HepG2 (cell line): ENCODE results near the gene PIGW. TPM values are rescaled to one million over a fixed set of nuclear protein-coding genes. Genes with fewer than 3 reads are reported as not detected.

Experiments
- AKNA ChIP-seq: sonication (generic); formaldehyde crosslinking; IDR thresholded peaks from 2 replicates; pipeline ENCODE4 v1.4.0; 2020; ENCODE audit warnings: missing genetic modification reagents, borderline replicate concordance
- ARNTL ChIP-seq: sonication (generic); formaldehyde crosslinking; IDR thresholded peaks from 2 replicates; pipeline ENCODE4 v1.4.0; 2020; ENCODE audit warnings: mild to moderate bottlenecking, missing genetic modification reagents
- HCFC1 ChIP-seq: fragments of 150-350 bp; IDR thresholded peaks from 2 replicates; pipeline ENCODE4 v1.6.1; 2014; ENCODE audit warnings: low read depth, low read length
- IRX3 ChIP-seq: sonication (generic); formaldehyde crosslinking; IDR thresholded peaks from 2 replicates; pipeline ENCODE4 v1.8.1; 2023; ENCODE audit warnings: mild to moderate bottlenecking, low read depth, missing genetic modification reagents, borderline replicate concordance
- MTA1 ChIP-seq: sonication (generic); formaldehyde crosslinking; IDR thresholded peaks from 2 replicates; pipeline ENCODE4 v1.4.0; 2020; ENCODE audit warnings: missing genetic modification reagents, mild to moderate bottlenecking, borderline replicate concordance
- PLRG1 ChIP-seq: fragments of 450-650 bp; conservative IDR thresholded peaks from 2 replicates; pipeline ENCODE4 v1.6.1; 2016
- POLR2AphosphoS5 ChIP-seq: IDR thresholded peaks from 2 replicates; pipeline ENCODE4 v1.6.1; 2012; ENCODE audit warnings: low read depth, low read length
- RFX1 ChIP-seq: fragments of 450-650 bp; IDR thresholded peaks from 2 replicates; pipeline ENCODE4 v1.6.1; 2017
- SMAD9 ChIP-seq: sonication (generic); formaldehyde crosslinking; IDR thresholded peaks from 2 replicates; pipeline ENCODE4 v1.5.1; 2020; ENCODE audit warnings: mild to moderate bottlenecking, missing genetic modification reagents
- SNAI1 ChIP-seq: sonication (generic); formaldehyde crosslinking; IDR thresholded peaks from 2 replicates; pipeline ENCODE4 v1.5.0; 2020; ENCODE audit warnings: mild to moderate bottlenecking, missing genetic modification reagents, borderline replicate concordance
- SPEN ChIP-seq: sonication (generic); formaldehyde crosslinking; IDR thresholded peaks from 2 replicates; pipeline ENCODE4 v1.5.1; 2020; ENCODE audit warnings: low read depth, mild to moderate bottlenecking, missing genetic modification reagents
- TBL1XR1 ChIP-seq: fragments of 150-350 bp; IDR thresholded peaks from 2 replicates; pipeline ENCODE4 v1.6.1; 2014; ENCODE audit warnings: borderline replicate concordance, low read length; ENCODE audit not compliant: partially characterized antibody
- TERF1 ChIP-seq: sonication (generic); formaldehyde crosslinking; IDR thresholded peaks from 2 replicates; pipeline ENCODE4 v1.8.0; 2022; ENCODE audit warnings: mild to moderate bottlenecking, missing genetic modification reagents, moderate library complexity
- ZNF281 ChIP-seq: sonication (generic); formaldehyde crosslinking; IDR thresholded peaks from 2 replicates; pipeline ENCODE4 v1.4.0; 2020; ENCODE audit warnings: missing genetic modification reagents, borderline replicate concordance
- ZNF652 ChIP-seq: IDR thresholded peaks from 2 replicates; pipeline ENCODE4 v1.6.1; 2016; ENCODE audit warnings: low read depth, borderline replicate concordance
- ZNF7 ChIP-seq: IDR thresholded peaks from 2 replicates; pipeline ENCODE4 v1.6.1; 2016; ENCODE audit warnings: missing biosample characterization, missing genetic modification reagents
- ZSCAN31 ChIP-seq: sonication (generic); formaldehyde crosslinking; IDR thresholded peaks from 2 replicates; pipeline ENCODE4 v1.5.0; 2020; ENCODE audit warnings: low read depth, mild to moderate bottlenecking, missing genetic modification reagents
- polyA plus RNA-seq, 8 experiments: library from polyadenylated mRNA; depleted of rRNA in 3 of 8; stranded (reverse) in 7 of 8; unstranded in 1 of 8; fragments of >200 nt; fragmentation: Illumina TruSeq in 4 of 8; extraction: Trizol in 4 of 8; gene quantifications; 2 replicates each; pipeline versions ENCODE4 v1.2.1 to v1.2.3, GENCODE V29; 2011 to 2016; ENCODE audit warnings: low read depth in 4 of 8, missing spikeins in 1 of 8, mixed read lengths in 1 of 8; ENCODE audit not compliant: insufficient read depth in 1 of 8
- total RNA-seq, 5 experiments: library from RNA; depleted of rRNA; stranded (reverse); fragments of >200 nt; fragmentation: Illumina TruSeq; extraction: Trizol; gene quantifications; 2 replicates each; pipeline ENCODE4 v1.2.3, GENCODE V29; 2016; ENCODE audit warnings: low read depth in 1 of 5
- TF ChIP-seq, protein P1 (sequence below): sonication (generic); formaldehyde crosslinking; IDR thresholded peaks from 2 replicates; pipeline ENCODE4 v1.4.0; 2020; ENCODE audit warnings: mild to moderate bottlenecking, missing genetic modification reagents
- TF ChIP-seq, protein P2 (sequence below): sonication (generic); formaldehyde crosslinking; IDR thresholded peaks from 2 replicates; pipeline ENCODE4 v1.8.1; 2022; ENCODE audit warnings: mild to moderate bottlenecking, missing genetic modification reagents

Gene PIGW
- total and polyA plus RNA-seq, 2 of the 13 experiments (the other 11 are each of a cell fraction or from before 2014, with no cell fraction given): 9.0 to 24.0 TPM

DNA sequence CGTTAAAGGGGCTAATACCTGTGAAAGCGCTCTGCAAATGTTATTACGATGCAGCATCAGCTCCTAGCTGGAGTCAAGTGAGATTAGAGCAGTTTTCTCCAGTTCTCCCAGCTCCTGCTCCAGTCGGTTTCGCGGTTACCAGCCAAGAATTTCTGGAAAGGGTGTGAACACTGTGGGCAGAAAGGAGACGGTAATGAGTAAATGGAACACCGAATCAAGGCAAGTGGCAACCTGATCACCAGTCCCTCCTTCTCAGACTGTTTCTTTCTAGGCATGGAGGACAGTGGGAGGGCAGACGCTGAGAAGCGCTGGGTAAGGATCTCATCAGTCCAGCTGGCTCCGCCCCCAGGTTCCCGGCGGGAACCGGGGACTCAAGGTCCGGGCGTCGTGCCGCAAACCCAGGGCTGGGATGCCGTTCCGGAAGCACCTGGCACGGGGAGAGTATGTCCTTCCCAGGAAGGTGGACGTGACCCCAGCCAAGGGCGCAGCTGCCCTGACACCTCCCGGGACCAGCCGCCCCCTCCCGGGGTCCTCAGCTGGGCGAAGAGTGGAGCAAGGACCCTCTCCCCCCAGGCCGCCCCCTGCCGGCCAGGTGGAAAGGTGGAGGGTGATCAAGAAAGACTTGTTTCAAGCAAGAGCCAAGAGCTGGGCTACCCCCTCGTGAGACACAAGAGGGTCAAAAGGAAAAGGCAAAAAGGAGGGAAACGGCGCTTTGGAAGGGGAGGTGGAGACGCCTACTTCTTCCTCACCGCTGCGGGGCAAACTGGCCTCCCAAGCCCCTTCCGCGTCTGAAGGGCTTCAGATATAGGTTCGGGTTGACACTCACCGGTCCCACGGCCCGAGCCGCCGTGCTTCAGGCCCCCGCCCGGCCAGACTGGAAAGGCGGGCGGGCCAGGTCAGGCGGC, 600 bp upstream of the PIGW start (continued):
- TF ChIP-seq ZNF281 (no peak), SMAD9 (CRISPR knock-in tag) (no peak), ZSCAN31 (CRISPR knock-in tag) (no peak), TBL1XR1 (no peak), ARNTL (no peak), ZNF652 (CRISPR knock-in tag) (no peak), IRX3 (CRISPR knock-in tag) (no peak; the same call in 1 of the 2 replicates), RFX1 (no peak), ZNF7 (CRISPR knock-in tag) (no peak), HCFC1 (no peak), TERF1 (no peak), POLR2AphosphoS5 (no peak), PLRG1 (no peak), SNAI1 (CRISPR knock-in tag) (no peak), MTA1 (CRISPR knock-in tag) (no peak), SPEN (CRISPR knock-in tag) (peak; percentile 16), AKNA (no peak)
- TF ChIP-seq, protein P1, sequence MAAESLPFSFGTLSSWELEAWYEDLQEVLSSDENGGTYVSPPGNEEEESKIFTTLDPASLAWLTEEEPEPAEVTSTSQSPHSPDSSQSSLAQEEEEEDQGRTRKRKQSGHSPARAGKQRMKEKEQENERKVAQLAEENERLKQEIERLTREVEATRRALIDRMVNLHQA: no peak
- TF ChIP-seq, protein P2, sequence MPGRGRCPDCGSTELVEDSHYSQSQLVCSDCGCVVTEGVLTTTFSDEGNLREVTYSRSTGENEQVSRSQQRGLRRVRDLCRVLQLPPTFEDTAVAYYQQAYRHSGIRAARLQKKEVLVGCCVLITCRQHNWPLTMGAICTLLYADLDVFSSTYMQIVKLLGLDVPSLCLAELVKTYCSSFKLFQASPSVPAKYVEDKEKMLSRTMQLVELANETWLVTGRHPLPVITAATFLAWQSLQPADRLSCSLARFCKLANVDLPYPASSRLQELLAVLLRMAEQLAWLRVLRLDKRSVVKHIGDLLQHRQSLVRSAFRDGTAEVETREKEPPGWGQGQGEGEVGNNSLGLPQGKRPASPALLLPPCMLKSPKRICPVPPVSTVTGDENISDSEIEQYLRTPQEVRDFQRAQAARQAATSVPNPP (CRISPR knock-in tag): no peak
